Measurements from ENCODE around the gene RASSF1. TPM values are rescaled to one million over a fixed set of nuclear protein-coding genes. Genes with fewer than 3 reads are reported as not detected.
A peak's percentile ranks its signal among the peaks of the same experiment; 100 is the strongest.

The RASSF1 gene
- total RNA-seq, 2 experiments from 2014 or later: 68.0 to 71.2 TPM

DNA sequence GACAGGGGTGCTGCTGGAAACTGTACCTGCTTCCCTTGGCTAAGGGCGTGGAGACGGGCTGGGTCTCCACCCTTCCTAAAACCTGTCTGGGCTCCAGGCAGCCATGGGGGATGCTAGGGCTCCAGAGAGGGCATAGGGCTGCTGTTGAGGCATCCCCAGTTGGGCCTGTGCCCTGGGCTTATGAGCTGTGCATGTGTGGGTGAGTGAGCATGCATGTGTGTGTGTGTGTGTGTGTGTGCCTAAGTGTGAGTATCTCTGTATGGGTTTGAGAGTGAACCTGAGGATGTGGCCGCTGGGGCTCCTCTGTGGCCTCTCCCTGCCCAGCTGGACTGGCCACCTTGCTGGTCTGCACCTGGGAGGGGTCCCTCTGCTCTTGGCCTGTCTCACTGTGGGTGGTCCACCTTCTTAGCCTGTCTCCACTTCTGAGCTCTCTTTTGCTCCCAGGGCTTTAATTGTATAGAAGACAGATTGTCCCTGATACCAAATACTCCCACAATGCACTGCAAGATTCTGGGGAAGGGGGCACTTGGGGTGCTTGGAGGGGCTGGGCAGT, 30.6 kb upstream of the RASSF1 start:
- Histone ChIP-seq H3K27ac (ENCODE audit: low read depth in 1 of 2, low read length in 2 of 2) (no peak overlapping the region), H3K36me3 (ENCODE audit: insufficient read depth, low read length) (no peaks in the 10 kb centered on the region), H3K4me1 (ENCODE audit: insufficient read depth, low read length) (peaks cover 21% of the 10 kb centered on the region), H3K9me3 (ENCODE audit: control insufficient read depth in 1 of 2, insufficient read depth in 1 of 2, low read length in 2 of 2) (no peaks in the 10 kb centered on the region), H3K4me3 (ENCODE audit: low read length) (no peak overlapping the region), H3K27me3 (ENCODE audit: control insufficient read depth in 1 of 2, insufficient read depth in 2 of 2, low read length in 2 of 2) (no peaks in the 10 kb centered on the region)
- ATAC-seq (ENCODE audit: poor library complexity): no peak
- H3K4me1 Mint-ChIP-seq (ENCODE audit: low read depth): peaks cover 24% of the 10 kb centered on the region
- DNase-seq: no peak
- intact Hi-C loops (cut with DNase I, micrococcal nuclease): no loop called here
- H3K9me3 Mint-ChIP-seq: no peaks in the 10 kb centered on the region
- ChIA-PET POLR2A (no interaction called here), CTCF (no interaction called here)
- no peak overlapping the region for H3K4me3 Mint-ChIP-seq
- no peak overlapping the region for H3K27ac Mint-ChIP-seq
- H3K36me3 Mint-ChIP-seq (ENCODE audit: low read depth): no peaks in the 10 kb centered on the region
- H3K27me3 Mint-ChIP-seq: no peaks in the 10 kb centered on the region
- TF ChIP-seq, protein P1, sequence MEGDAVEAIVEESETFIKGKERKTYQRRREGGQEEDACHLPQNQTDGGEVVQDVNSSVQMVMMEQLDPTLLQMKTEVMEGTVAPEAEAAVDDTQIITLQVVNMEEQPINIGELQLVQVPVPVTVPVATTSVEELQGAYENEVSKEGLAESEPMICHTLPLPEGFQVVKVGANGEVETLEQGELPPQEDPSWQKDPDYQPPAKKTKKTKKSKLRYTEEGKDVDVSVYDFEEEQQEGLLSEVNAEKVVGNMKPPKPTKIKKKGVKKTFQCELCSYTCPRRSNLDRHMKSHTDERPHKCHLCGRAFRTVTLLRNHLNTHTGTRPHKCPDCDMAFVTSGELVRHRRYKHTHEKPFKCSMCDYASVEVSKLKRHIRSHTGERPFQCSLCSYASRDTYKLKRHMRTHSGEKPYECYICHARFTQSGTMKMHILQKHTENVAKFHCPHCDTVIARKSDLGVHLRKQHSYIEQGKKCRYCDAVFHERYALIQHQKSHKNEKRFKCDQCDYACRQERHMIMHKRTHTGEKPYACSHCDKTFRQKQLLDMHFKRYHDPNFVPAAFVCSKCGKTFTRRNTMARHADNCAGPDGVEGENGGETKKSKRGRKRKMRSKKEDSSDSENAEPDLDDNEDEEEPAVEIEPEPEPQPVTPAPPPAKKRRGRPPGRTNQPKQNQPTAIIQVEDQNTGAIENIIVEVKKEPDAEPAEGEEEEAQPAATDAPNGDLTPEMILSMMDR (IDR thresholded peaks at IDR 0.05): no peak

DNA sequence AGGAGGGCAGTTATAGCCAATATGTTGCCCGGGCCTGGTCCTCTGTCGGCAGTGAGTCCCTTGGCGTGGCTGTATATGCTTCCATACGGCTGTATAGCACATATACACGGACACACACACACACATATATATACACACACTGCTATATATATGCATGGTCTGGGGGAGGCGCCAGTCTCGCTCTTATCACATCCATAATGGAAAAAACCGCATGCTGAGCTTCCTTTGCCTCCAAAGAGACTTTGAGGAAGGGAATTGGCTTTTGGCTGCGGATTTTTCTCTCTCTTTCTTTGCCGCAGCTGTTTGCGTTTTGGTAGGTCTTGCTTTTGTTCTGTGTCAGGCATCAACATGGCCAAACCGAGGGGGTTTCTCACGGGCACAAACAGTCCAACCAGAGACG, 30.0 kb upstream of the RASSF1 start:
- TF ChIP-seq, protein P1 (IDR thresholded peaks at IDR 0.05): no peak
- CTCF ChIA-PET: no interaction called here
- H3K27me3 Mint-ChIP-seq: no peaks in the 10 kb centered on the region
- Histone ChIP-seq H3K4me1 (ENCODE audit: insufficient read depth, low read length) (peaks cover 27% of the 10 kb centered on the region), H3K9me3 (ENCODE audit: control insufficient read depth in 1 of 2, insufficient read depth in 1 of 2, low read length in 2 of 2) (no peaks in the 10 kb centered on the region), H3K27ac (ENCODE audit: low read depth in 1 of 2, low read length in 2 of 2) (no peak overlapping the region), H3K4me3 (ENCODE audit: low read length) (no peak overlapping the region), H3K27me3 (ENCODE audit: control insufficient read depth in 1 of 2, insufficient read depth in 2 of 2, low read length in 2 of 2) (no peaks in the 10 kb centered on the region), H3K36me3 (ENCODE audit: insufficient read depth, low read length) (no peaks in the 10 kb centered on the region)
- DNase-seq (no peak), ATAC-seq (ENCODE audit: poor library complexity) (no peak)
- POLR2A ChIA-PET: interaction anchor here (0.7 kb wide), 1 partner anchor 186 kb away, joined by 4 read pairs; no protein-coding TSS in a partner anchor
- H3K4me3 Mint-ChIP-seq: no peak overlapping the region
- intact Hi-C loops (cut with DNase I, micrococcal nuclease): no loop called here
- peaks cover 30% of the 10 kb centered on the region for H3K4me1 Mint-ChIP-seq (ENCODE audit: low read depth)
- H3K27ac Mint-ChIP-seq: no peak overlapping the region
- no peaks in the 10 kb centered on the region for H3K36me3 Mint-ChIP-seq (ENCODE audit: low read depth)
- no peaks in the 10 kb centered on the region for H3K9me3 Mint-ChIP-seq

DNA sequence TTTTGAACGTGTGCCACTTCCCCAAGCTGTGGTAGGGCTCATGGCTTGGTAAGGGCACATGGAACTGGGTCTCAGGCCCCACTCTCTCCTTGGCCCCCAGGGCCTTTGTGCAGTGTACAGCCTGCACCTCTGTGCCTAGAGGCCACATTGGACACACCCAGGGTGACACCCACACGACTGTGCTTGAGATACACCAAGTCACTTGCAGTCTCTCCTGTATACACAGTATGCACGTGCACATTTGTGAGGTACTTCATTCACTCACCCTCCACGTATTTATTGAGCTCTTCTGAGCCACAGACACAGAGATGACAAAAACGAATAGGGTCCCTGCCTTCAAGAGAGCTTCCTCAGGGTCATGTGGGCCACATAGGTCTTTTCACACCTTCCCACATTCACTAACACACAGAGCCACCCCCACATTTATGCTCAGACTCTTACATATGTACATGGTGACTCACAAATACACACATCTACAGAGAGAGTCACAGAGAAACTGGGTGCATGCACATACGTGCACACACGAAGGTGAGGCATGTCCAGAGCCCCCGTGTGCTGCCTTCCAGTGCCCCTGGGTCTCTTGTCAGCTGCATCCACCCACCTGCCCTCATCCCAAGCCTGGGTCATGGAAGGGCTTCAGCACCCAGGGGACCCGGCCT, 28.5 kb upstream of the RASSF1 start:
- no peak overlapping the region for H3K4me3 ChIP-seq (ENCODE audit: low read length)
- ChIA-PET CTCF (no interaction called here), POLR2A (interaction anchor here (0.6 kb wide), 1 partner anchor 1131 kb away, joined by 4 read pairs; no protein-coding TSS in a partner anchor)
- no peaks in the 10 kb centered on the region for H3K36me3 ChIP-seq (ENCODE audit: insufficient read depth, low read length)
- DNase-seq: no peak
- intact Hi-C loops (cut with DNase I, micrococcal nuclease): loop anchor here in 1 of 2 experiments (5.0 kb wide), 5 partner anchors 133 to 1783 kb away; partner anchors contain the start of genes CACNA2D2, MANF, POC1A and TEX264
- no peaks in the 10 kb centered on the region for H3K27me3 Mint-ChIP-seq
- no peak for ATAC-seq (ENCODE audit: poor library complexity)
- no peak overlapping the region for H3K27ac ChIP-seq (ENCODE audit: low read depth in 1 of 2, low read length in 2 of 2)
- H3K27me3 ChIP-seq (ENCODE audit: control insufficient read depth in 1 of 2, insufficient read depth in 2 of 2, low read length in 2 of 2): no peaks in the 10 kb centered on the region
- H3K36me3 Mint-ChIP-seq (ENCODE audit: low read depth): peaks cover 4% of the 10 kb centered on the region
- TF ChIP-seq, protein P1 (IDR thresholded peaks at IDR 0.05): no peak
- no peaks in the 10 kb centered on the region for H3K9me3 Mint-ChIP-seq
- H3K27ac Mint-ChIP-seq: peak overlapping the region; percentile 36
- peaks cover 37% of the 10 kb centered on the region for H3K4me1 ChIP-seq (ENCODE audit: insufficient read depth, low read length)
- peaks cover 37% of the 10 kb centered on the region for H3K4me1 Mint-ChIP-seq (ENCODE audit: low read depth)
- H3K4me3 Mint-ChIP-seq: peak overlapping the region; percentile 3
- H3K9me3 ChIP-seq (ENCODE audit: control insufficient read depth in 1 of 2, insufficient read depth in 1 of 2, low read length in 2 of 2): no peaks in the 10 kb centered on the region

Data from CD4-positive, alpha-beta T cell (primary cell).